CD4-positive, alpha-beta memory T cell (primary cell): ENCODE data around the gene PIP4K2A. TPM values are rescaled to one million over a fixed set of nuclear protein-coding genes. Genes with fewer than 3 reads are reported as not detected.

Experiments used
- CTCF ChIA-PET: fragments of 350-600 bp; sonication (Branson Sonifier 250); formaldehyde crosslinking; loops from one replicate; lab custom pipeline; 2021; ENCODE audit warnings: inconsistent platforms; ENCODE audit not compliant: partially characterized antibody; lab: Charles Lee
- POLR2A ChIA-PET: fragments of 350-600 bp; sonication (Branson Sonifier 250); formaldehyde crosslinking; loops from one replicate; lab custom pipeline; 2021; ENCODE audit not compliant: partially characterized antibody; lab: Charles Lee
- DNase-seq, 5 donors: peaks; one replicate each; pipeline versions ENCODE4 v3.0.0 to v3.0.0-alpha.2; 2020 to 2022; ENCODE audit warnings: mixed read lengths in 1 of 5
- H3K27ac ChIP-seq: one replicate; pipeline ENCODE4 v1.7.0; 2013; ENCODE audit warnings: low read depth, low read length
- H3K27me3 ChIP-seq: 2 replicates; pipeline ENCODE4 v1.7.0; 2013; ENCODE audit warnings: mild to moderate bottlenecking, low read length, moderate library complexity; ENCODE audit not compliant: insufficient read depth
- H3K36me3 ChIP-seq: 2 replicates; pipeline ENCODE4 v1.7.0; 2013; ENCODE audit warnings: mild to moderate bottlenecking, low read length, moderate library complexity; ENCODE audit not compliant: insufficient read depth
- H3K4me1 ChIP-seq: 2 replicates; pipeline ENCODE4 v1.7.0; 2013; ENCODE audit warnings: mild to moderate bottlenecking, low read length, moderate library complexity; ENCODE audit not compliant: insufficient read depth
- H3K4me3 ChIP-seq, 2 donors: one replicate each; pipeline ENCODE4 v1.7.0; 2013; ENCODE audit warnings: low read length in 2 of 2, mild to moderate bottlenecking in 1 of 2
- H3K9me3 ChIP-seq, 2 donors: one replicate each; pipeline ENCODE4 v1.7.0; 2013; ENCODE audit warnings: low read length in 2 of 2, control low read depth in 1 of 2; ENCODE audit not compliant: control insufficient read depth in 1 of 2
- H3K27ac Mint-ChIP-seq, 7 donors: one replicate each; pipeline ENCODE4 v1.8.0; 2020 to 2021; ENCODE audit warnings: mixed read lengths in 7 of 7, mild to moderate bottlenecking in 6 of 7, inconsistent platforms in 3 of 7, moderate library complexity in 3 of 7
- H3K27me3 Mint-ChIP-seq, 2 donors: one replicate each; pipeline ENCODE4 v1.8.0; 2020 to 2021; ENCODE audit warnings: mixed read lengths in 2 of 2
- H3K36me3 Mint-ChIP-seq, 2 donors: one replicate each; pipeline ENCODE4 v1.8.0; 2020 to 2021; ENCODE audit warnings: mixed read lengths in 2 of 2, inconsistent platforms in 1 of 2, mild to moderate bottlenecking in 1 of 2
- H3K4me1 Mint-ChIP-seq, 4 donors: one replicate each; pipeline ENCODE4 v1.8.0; 2020 to 2021; ENCODE audit warnings: mixed read lengths in 4 of 4, mild to moderate bottlenecking in 1 of 4
- H3K4me3 Mint-ChIP-seq, 8 donors: one replicate each; pipeline ENCODE4 v1.8.0; 2020 to 2021; ENCODE audit warnings: mixed read lengths in 8 of 8, mild to moderate bottlenecking in 7 of 8, moderate library complexity in 6 of 8, inconsistent platforms in 3 of 8
- H3K9me3 Mint-ChIP-seq, 8 donors: one replicate each; pipeline ENCODE4 v1.8.0; 2020 to 2021; ENCODE audit warnings: mixed read lengths in 8 of 8, mild to moderate bottlenecking in 5 of 8, inconsistent platforms in 3 of 8, moderate library complexity in 1 of 8
- intact Hi-C: fragments of 100-400 bp; cut with micrococcal nuclease; formaldehyde crosslinking; loops from one replicate; pipeline ENCODE4 v1.15.1; 2023
- polyA plus RNA-seq, 2 donors: library from polyadenylated mRNA; unstranded; fragments of 300-500 nt; fragmentation: Illumina TruSeq; gene quantifications; one replicate each; pipeline ENCODE4 v1.2.3, GENCODE V29; 2021
- total RNA-seq, 2 experiments: library from RNA; stranded (reverse); gene quantifications; one replicate each; pipeline ENCODE4 v1.2.3, GENCODE V29; 2021

Gene PIP4K2A
- total and polyA plus RNA-seq, 4 experiments from 2014 or later: 33.4 to 179 (median 129) TPM

GRCh38 chr10:22652988-22653481 is 61.3 kb downstream of the PIP4K2A start:
- H3K36me3 ChIP-seq: no peaks in the 10 kb centered on the region
- ChIA-PET POLR2A (interaction anchor here (0.7 to 34.5 kb wide), 10 partner anchors 10 to 78 kb away, joined by 3 to 895 read pairs (median 12); partner anchors contain the start of gene PIP4K2A), CTCF (interaction anchor here (0.7 to 6.4 kb wide), 6 partner anchors 30 to 60 kb away, joined by 3 to 39 read pairs (median 6); no protein-coding TSS in a partner anchor)
- H3K27me3 ChIP-seq: no peaks in the 10 kb centered on the region
- H3K9me3 Mint-ChIP-seq: no peaks in the 10 kb centered on the region
- peak overlapping the region; percentile 61 for H3K27ac ChIP-seq
- H3K27me3 Mint-ChIP-seq: no peaks in the 10 kb centered on the region
- peaks cover 15 to 25% of the 10 kb centered on the region in 2 donors for H3K36me3 Mint-ChIP-seq
- no peaks in the 10 kb centered on the region for H3K9me3 ChIP-seq
- peaks cover 100% of the 10 kb centered on the region for H3K4me1 ChIP-seq
- peak in 4 of 5 donors; percentile 24 to 62 (median 36) for DNase-seq
- H3K4me3 Mint-ChIP-seq: peak overlapping the region; percentile 76 to 88 (median 83)
- intact Hi-C loops: no loop called here
- H3K27ac Mint-ChIP-seq: peak overlapping the region; percentile 85 to 96 (median 95)
- peaks cover 78 to 100% (median 91%) of the 10 kb centered on the region in 4 donors for H3K4me1 Mint-ChIP-seq
- H3K4me3 ChIP-seq: peak overlapping the region; percentile 15 to 20

- Histone ChIP-seq H3K4me1 (peaks cover 100% of the 10 kb centered on the region), H3K36me3 (no peaks in the 10 kb centered on the region), H3K27ac (peak overlapping the region; percentile 61), H3K9me3 (no peaks in the 10 kb centered on the region), H3K4me3 (no peak overlapping the region), H3K27me3 (no peaks in the 10 kb centered on the region)
- POLR2A ChIA-PET: interaction anchor here (1.4 to 34.5 kb wide), 7 partner anchors 10 to 62 kb away, joined by 3 to 895 read pairs (median 188); partner anchors contain the start of gene PIP4K2A
- DNase-seq: peak in 1 of 5 donors; percentile 48
- H3K9me3 Mint-ChIP-seq: no peaks in the 10 kb centered on the region
- H3K27me3 Mint-ChIP-seq: no peaks in the 10 kb centered on the region
- H3K27ac Mint-ChIP-seq: peak overlapping the region; percentile 85 to 96 (median 95)
- intact Hi-C loops: no loop called here
- CTCF ChIA-PET: interaction anchor here (0.9 to 2.7 kb wide), 7 partner anchors 17 to 1155 kb away, joined by 3 to 11 read pairs (median 4); no protein-coding TSS in a partner anchor
- peaks cover 81 to 100% (median 92%) of the 10 kb centered on the region in 4 donors for H3K4me1 Mint-ChIP-seq
- peak overlapping the region; percentile 23 to 88 (median 76) for H3K4me3 Mint-ChIP-seq
- peaks cover 13 to 18% of the 10 kb centered on the region in 2 donors for H3K36me3 Mint-ChIP-seq
Observed at GRCh38 chr10:22651276-22651980, 63.0 kb downstream of the PIP4K2A start.

GRCh38 chr10:22649994-22650393 is 64.4 kb downstream of the PIP4K2A start:
- Mint-ChIP-seq H3K4me3 (peak overlapping the region; percentile 67 to 91 (median 80)), H3K27ac (peak overlapping the region; percentile 85 to 96 (median 95)), H3K9me3 (no peaks in the 10 kb centered on the region), H3K4me1 (peaks cover 77 to 95% (median 87%) of the 10 kb centered on the region in 4 donors), H3K36me3 (peaks cover 11 to 18% of the 10 kb centered on the region in 2 donors), H3K27me3 (no peaks in the 10 kb centered on the region)
- intact Hi-C loops: loop anchor here (1.0 to 5.0 kb wide), 4 partner anchors 15 to 337 kb away; no protein-coding TSS in a partner anchor
- no peaks in the 10 kb centered on the region for H3K27me3 ChIP-seq
- peaks cover 100% of the 10 kb centered on the region for H3K4me1 ChIP-seq
- CTCF ChIA-PET: interaction anchor here (0.9 to 2.7 kb wide), 10 partner anchors 13 to 76 kb away, joined by 3 to 11 read pairs (median 4); no protein-coding TSS in a partner anchor
- no peaks in the 10 kb centered on the region for H3K9me3 ChIP-seq
- peak overlapping the region; percentile 25 to 44 for H3K4me3 ChIP-seq
- DNase-seq: peak in 1 of 5 donors; percentile 39
- POLR2A ChIA-PET: interaction anchor here (0.9 to 34.5 kb wide), 13 partner anchors 8 to 213 kb away, joined by 3 to 895 read pairs (median 7); partner anchors contain the start of gene PIP4K2A
- H3K27ac ChIP-seq: peak overlapping the region; percentile 61
- no peaks in the 10 kb centered on the region for H3K36me3 ChIP-seq

GRCh38 chr10:22649390-22649841 is 65.0 kb downstream of the PIP4K2A start:
- peaks cover 100% of the 10 kb centered on the region for H3K4me1 ChIP-seq
- Mint-ChIP-seq H3K27ac (peak overlapping the region; percentile 85 to 96 (median 95)), H3K4me3 (peak overlapping the region; percentile 67 to 91 (median 80)), H3K36me3 (peaks cover 13 to 18% of the 10 kb centered on the region in 2 donors), H3K27me3 (no peaks in the 10 kb centered on the region), H3K9me3 (no peaks in the 10 kb centered on the region), H3K4me1 (peaks cover 77 to 95% (median 87%) of the 10 kb centered on the region in 4 donors)
- H3K36me3 ChIP-seq: no peaks in the 10 kb centered on the region
- no peaks in the 10 kb centered on the region for H3K27me3 ChIP-seq
- H3K4me3 ChIP-seq: peak overlapping the region; percentile 25 to 44
- H3K27ac ChIP-seq: peak overlapping the region; percentile 61
- CTCF ChIA-PET: interaction anchor here (0.7 to 3.2 kb wide), 9 partner anchors 12 to 75 kb away, joined by 3 to 11 read pairs (median 5); no protein-coding TSS in a partner anchor
- intact Hi-C loops: loop anchor here (1.0 to 5.0 kb wide), 4 partner anchors 14 to 338 kb away; no protein-coding TSS in a partner anchor
- H3K9me3 ChIP-seq: no peaks in the 10 kb centered on the region
- POLR2A ChIA-PET: interaction anchor here (0.9 to 34.5 kb wide), 12 partner anchors 8 to 212 kb away, joined by 3 to 895 read pairs (median 8); partner anchors contain the start of gene PIP4K2A
- peak in 4 of 5 donors; percentile 29 to 59 (median 36) for DNase-seq

- Histone ChIP-seq H3K4me1 (peaks cover 100% of the 10 kb centered on the region), H3K27me3 (no peaks in the 10 kb centered on the region), H3K36me3 (no peaks in the 10 kb centered on the region), H3K4me3 (peak overlapping the region in 1 of 2 donors; percentile 44), H3K9me3 (no peaks in the 10 kb centered on the region), H3K27ac (peak overlapping the region; percentile 61)
- Mint-ChIP-seq H3K4me3 (peak overlapping the region; percentile 67 to 91 (median 78)), H3K9me3 (no peaks in the 10 kb centered on the region), H3K27ac (peak overlapping the region; percentile 85 to 96 (median 95)), H3K27me3 (no peaks in the 10 kb centered on the region), H3K36me3 (peaks cover 17 to 18% of the 10 kb centered on the region in 2 donors), H3K4me1 (peaks cover 82 to 96% (median 90%) of the 10 kb centered on the region in 4 donors)
- ChIA-PET POLR2A (interaction anchor here (1.1 to 34.5 kb wide), 8 partner anchors 10 to 211 kb away, joined by 3 to 895 read pairs (median 110); partner anchors contain the start of gene PIP4K2A), CTCF (interaction anchor here (0.6 to 3.2 kb wide), 8 partner anchors 11 to 56 kb away, joined by 3 to 11 read pairs (median 4); no protein-coding TSS in a partner anchor)
- peak in 1 of 5 donors; percentile 27 for DNase-seq
- intact Hi-C loops: loop anchor here (2.0 to 5.0 kb wide), 3 partner anchors 18 to 339 kb away; no protein-coding TSS in a partner anchor
Observed at GRCh38 chr10:22648547-22648961, 65.8 kb downstream of the PIP4K2A start.

- H3K36me3 ChIP-seq: no peaks in the 10 kb centered on the region
- Mint-ChIP-seq H3K36me3 (peaks cover 8 to 20% of the 10 kb centered on the region in 2 donors), H3K27ac (peak overlapping the region; percentile 85 to 96 (median 95)), H3K4me1 (peaks cover 81 to 96% (median 89%) of the 10 kb centered on the region in 4 donors), H3K9me3 (no peaks in the 10 kb centered on the region), H3K4me3 (peak overlapping the region; percentile 2 to 91 (median 76)), H3K27me3 (no peaks in the 10 kb centered on the region)
- DNase-seq: no peak
- ChIA-PET CTCF (interaction anchor here (0.9 to 3.2 kb wide), 11 partner anchors 8 to 65 kb away, joined by 3 to 18 read pairs (median 5); no protein-coding TSS in a partner anchor), POLR2A (interaction anchor here (1.2 to 34.5 kb wide), 8 partner anchors 8 to 66 kb away, joined by 4 to 895 read pairs (median 26); partner anchors contain the start of gene PIP4K2A)
- H3K27ac ChIP-seq: peak overlapping the region; percentile 61
- intact Hi-C loops: loop anchor here (2.0 to 5.0 kb wide), 2 partner anchors 36 to 340 kb away; no protein-coding TSS in a partner anchor
- H3K9me3 ChIP-seq: no peaks in the 10 kb centered on the region
- no peak overlapping the region for H3K4me3 ChIP-seq
- H3K4me1 ChIP-seq: peaks cover 100% of the 10 kb centered on the region
- H3K27me3 ChIP-seq: no peaks in the 10 kb centered on the region
Observed at GRCh38 chr10:22647244-22647643, 67.1 kb downstream of the PIP4K2A start.
